ENCODE results near the gene MAD2L1BP.
"Not testable (repeated sequence)": the region's sequence is repeated elsewhere in the genome, so short reads cannot be mapped to it uniquely, and the experiment has no call there.

The MAD2L1BP gene, protein sequence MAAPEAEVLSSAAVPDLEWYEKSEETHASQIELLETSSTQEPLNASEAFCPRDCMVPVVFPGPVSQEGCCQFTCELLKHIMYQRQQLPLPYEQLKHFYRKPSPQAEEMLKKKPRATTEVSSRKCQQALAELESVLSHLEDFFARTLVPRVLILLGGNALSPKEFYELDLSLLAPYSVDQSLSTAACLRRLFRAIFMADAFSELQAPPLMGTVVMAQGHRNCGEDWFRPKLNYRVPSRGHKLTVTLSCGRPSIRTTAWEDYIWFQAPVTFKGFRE

DNA sequence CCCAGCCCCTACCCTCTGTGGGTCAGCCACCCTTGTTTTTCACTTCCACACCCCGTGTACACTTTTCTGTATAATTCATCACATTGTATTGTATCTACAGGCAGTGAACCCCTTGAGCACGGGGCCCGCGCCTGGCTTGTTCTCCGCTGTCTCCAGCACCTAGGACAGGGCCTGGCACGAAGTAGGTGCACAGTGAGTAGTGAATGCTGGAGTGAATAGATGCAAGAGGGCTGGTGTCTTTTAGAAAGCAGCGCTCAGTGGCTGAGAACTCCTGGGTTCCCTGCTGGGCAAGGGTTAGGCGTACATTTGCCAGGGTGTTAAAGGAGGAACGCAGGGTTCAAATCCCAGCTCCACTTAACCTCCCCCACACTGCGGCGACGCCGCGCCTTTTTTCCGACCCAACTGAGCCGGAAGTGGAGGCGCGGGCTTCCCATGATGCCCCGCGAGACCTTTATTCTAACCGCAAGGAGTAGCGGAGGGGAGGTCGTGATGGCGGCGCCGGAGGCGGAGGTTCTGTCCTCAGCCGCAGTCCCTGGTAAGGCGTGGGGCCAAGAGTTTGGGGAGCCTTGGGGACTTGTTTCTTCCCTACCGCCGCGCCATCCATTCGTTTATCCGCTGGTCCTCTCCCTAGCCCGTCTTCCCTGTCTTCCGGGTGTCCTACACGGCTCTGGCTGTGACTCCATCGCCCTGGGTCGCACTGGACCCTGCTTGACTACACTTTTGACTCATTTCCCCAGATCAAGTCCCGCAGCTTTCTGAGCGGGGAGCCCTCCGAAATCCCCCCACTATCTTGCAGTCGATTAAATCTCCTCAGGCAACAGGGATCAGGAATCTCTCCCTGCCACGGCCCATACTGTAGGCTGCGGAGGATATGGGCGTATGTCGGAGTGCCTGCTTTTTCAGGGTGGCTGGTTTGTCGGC lies at the start of gene MAD2L1BP:
Gene MAD2L1BP (plus strand): TSS at position 454 of the 921 bp plus-strand sequence. CDS start 36 bp downstream, at position 490.
- FAIRE-seq: no peak

DNA sequence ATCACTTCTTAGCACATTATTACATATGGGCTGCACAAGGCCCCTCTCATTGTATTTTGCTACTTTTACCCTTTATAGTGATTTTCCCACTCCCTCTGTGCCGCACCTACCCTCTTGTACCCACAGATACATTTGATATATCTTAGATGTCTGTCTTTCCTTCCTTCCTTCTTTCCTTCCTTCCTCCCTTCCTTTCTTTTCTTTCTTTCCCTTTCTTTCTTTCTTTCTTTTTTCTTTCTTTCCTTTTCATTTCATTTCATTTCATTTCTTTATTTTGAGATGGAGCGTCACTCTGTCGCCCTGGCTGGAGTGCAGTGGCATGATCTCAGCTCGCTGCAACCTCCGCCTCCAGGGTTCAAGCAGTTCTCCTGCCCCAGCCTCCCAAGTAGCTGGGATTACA lies 47.4 kb upstream of the MAD2L1BP start:
- FAIRE-seq: no peak

DNA sequence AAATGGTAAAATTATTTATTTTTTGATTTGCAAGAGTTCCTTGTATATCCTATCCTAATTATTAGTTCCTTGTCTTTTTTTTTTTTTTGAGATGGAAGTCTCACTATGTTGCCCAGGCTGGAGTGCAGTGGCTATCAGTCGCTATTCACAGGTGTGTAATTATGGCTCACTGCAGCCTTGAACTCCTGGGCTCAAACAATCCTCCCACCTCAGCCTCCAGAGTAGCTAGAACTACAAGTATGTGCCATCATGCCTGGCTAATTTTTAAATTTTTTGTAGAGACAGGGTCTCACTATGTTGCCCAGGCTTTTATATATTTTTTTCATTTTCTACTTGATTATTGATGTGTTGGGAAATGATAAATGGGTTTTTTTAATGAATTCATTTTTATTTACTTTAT lies 46.1 kb upstream of the MAD2L1BP start:
- FAIRE-seq: not testable (repeated sequence)

DNA sequence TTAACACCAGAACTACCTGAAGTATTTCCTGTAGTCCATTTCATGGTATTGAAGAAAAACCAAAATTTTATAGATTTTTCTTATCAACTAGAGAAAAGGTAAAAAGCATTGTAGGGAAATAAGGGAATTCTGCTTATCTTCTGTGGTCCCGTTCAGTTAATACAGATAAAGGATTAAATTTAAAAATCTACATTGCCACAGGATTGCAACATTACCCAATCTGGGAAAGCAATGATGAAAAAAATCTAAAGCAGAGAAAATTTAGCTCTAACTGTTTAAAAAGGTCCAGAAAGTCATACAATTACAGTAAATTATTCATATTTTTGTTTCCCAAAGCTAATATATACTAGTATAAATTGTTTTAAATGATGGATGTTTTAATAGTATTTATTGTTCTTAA lies 41.7 kb upstream of the MAD2L1BP start:
- no peak for FAIRE-seq

DNA sequence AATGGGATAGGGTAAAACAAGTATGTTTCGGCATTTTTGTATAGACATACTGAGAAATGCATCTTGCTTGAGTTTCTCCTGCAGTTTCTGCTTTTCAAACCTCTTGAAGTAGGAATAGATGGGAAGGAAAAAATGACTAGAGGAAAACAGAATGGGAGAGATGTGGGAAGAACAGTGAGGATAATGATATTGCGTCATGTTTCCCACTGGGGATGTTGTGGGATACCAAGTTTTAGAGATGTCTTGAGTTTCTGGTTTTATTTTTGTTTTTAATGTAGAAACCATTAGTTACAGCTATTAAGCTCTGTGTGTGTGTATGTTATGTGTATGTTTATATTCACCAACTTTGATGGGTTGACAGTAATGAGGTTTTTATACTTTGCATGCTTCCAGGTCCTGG lies 35.0 kb upstream of the MAD2L1BP start:
- FAIRE-seq: no peak

DNA sequence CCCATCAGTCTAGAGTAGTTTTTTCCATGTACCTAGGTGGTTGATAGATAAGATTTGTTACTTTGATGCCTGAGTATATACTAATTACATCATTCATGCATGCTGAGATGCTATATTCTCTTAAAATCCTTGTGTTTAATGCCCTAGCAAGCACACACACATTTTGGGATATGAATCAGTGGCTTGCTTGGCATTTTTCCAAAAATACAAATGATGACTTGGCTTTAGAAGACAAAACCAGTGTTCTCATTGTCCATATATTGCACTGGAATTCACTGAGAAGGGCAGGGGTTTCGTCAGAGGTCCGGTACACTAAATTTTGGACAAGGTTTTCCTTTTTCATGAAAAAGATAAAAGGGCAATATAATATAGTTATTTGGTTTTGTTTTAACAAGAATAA lies 31.5 kb upstream of the MAD2L1BP start:
- FAIRE-seq: no peak

DNA sequence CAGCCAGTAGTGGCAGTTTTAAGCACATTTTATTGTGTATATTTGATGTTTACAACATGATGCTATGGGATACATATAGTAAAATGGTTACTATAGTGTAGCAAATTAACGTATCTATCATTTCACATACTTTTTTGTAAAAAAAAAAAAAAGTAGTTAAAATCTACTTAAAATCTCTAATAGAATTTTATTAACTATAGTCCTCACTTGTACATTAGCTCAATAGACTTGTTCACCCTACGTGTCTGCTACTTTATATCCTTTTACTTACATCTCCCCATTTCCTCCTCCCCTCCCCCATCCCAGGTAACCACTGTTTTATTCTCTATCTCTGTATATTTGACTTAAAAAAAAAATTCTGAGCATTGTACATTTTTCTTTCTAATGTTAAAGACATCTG lies 29.6 kb upstream of the MAD2L1BP start:
- no peak for FAIRE-seq

DNA sequence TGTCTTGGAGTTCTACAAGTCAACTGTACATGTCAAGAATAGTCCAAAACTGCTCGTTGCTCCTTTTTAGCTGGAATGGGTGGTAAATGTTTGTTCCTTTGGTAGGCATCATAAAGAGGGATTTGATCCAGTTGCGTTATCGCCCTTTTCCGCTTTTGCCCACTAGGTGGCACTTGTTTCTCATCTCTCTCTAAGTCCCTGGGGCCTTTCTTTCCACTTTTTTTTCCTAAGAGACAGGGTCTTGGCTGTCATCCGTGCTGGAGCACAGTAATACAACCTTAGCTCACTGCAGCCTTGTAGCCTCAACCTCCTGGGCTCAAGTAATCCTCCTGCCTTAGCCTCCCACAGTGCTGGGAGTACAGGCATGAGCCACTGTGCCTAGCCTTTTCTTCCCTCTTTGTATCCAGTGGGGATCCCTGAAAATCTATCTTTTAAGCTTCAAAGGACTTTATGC lies 27.3 kb upstream of the MAD2L1BP start:
- peak; percentile 77 for FAIRE-seq

DNA sequence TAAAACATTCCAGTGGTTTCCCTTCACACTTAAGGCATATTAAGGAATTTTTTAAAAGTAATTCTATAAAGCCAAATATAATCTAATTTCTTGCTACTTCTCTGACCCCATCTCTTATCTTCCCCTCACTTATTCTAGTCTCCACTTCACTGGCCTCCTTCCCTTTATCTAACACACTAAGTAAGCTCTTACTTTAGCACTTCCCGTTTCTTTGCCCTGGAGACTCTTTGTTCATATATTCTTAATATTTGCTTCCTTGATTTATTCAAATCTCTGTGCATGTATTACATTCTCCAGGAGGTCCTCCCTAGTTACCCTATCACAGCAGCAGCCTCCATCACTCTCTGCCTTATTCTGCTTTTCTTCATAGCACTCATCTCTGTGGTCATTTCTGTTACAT lies 26.8 kb upstream of the MAD2L1BP start:
- no peak for FAIRE-seq

DNA sequence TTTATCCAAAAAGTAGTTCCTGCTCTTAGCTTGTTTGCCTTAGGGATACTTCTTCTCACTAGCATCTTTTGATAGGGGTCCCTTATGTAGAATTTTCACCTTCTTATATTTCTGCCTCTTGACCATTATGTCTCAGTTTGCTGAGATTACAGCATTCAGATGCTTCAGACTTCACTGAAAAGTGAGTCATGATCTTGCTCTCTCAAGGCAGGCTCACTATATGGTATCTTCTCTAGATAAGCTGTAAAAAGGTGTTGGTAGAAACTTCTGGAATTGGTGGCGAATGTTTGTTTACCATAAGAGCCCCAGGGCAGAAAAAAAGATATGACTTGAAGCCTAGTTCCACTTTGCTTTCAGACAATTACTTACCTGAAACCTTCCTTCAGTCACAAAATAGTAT lies 26.2 kb upstream of the MAD2L1BP start:
- no peak for FAIRE-seq

DNA sequence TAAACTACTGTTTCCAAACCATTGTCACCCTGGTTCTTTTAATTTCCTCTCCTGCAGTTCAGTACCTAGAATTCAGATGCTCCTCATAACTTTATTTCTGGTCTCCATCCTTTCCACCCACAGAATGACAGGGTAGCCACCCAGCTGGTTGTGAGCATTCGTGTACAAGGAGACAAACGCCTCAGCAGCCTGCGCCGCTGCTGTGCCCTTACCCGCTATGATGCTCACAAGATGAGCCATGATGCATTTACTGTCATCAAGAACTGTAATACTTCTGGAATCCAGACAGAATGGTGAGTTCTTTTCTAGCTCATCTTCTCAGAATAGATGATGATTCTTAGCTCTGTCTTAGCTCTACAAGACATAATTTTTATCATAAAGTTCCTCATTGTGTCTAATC lies 25.2 kb upstream of the MAD2L1BP start:
- no peak for FAIRE-seq

DNA sequence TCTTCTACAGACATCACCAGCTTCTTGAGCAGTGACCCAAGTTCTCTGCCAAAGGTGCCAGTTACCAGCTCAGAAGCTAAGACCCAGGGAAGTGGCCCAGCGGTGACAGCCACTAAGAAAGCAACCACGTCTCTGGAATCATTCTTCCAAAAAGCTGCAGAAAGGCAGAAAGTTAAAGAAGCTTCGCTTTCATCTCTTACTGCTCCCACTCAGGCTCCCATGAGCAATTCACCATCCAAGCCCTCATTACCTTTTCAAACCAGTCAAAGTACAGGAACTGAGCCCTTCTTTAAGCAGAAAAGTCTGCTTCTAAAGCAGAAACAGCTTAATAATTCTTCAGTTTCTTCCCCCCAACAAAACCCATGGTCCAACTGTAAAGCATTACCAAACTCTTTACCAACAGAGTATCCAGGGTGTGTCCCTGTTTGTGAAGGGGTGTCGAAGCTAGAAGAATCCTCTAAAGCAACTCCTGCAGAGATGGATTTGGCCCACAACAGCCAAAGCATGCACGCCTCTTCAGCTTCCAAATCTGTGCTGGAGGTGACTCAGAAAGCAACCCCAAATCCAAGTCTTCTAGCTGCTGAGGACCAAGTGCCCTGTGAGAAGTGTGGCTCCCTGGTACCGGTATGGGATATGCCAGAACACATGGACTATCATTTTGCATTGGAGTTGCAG lies 21.8 kb upstream of the MAD2L1BP start:
- FAIRE-seq: no peak

DNA sequence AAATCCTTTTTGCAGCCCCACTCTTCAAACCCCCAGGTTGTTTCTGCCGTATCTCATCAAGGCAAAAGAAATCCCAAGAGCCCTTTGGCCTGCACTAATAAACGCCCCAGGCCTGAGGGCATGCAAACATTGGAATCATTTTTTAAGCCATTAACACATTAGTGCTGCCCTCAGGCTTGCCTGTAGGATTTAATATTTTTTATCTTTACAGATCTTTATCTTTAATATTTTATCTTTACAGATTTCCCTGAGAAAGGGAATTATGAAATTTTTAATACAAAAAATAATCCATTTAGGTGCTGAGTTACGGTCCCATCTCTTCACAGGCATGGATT lies 21.3 kb upstream of the MAD2L1BP start:
- no peak for FAIRE-seq

DNA sequence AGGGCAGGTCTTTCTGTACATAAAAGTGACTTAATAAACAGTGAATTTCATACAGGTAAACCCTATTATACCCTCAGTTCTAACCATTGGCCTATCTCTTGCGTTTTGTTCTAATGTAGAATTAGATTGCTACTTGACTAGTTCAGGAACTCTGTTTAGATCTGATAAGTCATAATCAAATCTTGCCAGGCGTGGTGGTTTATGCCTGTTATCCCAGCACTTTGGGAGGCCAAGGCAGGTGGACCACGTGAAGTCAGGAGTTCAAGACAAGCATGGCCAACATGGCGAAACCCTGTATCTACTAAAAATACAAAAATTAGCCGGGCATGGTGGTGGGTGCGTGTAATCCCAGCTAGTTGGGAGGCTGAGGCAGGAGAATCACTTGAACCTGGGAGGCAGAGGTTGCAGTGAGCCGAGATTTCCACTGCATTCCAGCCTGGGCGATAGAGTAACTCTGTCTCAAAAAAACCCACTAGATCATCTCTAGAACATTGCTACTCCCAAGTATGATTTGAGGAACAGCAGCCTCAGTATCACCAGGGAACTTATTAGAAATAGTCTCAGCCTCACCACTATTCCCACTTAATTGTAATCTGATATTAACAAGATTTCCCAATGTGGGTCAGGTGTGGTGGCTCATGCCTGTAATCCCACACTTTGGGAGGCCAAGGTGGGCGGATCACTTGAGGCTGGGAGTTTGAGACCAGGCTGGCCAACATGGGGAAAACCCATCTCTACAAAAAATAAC lies 18.7 kb upstream of the MAD2L1BP start:
- no peak for FAIRE-seq

DNA sequence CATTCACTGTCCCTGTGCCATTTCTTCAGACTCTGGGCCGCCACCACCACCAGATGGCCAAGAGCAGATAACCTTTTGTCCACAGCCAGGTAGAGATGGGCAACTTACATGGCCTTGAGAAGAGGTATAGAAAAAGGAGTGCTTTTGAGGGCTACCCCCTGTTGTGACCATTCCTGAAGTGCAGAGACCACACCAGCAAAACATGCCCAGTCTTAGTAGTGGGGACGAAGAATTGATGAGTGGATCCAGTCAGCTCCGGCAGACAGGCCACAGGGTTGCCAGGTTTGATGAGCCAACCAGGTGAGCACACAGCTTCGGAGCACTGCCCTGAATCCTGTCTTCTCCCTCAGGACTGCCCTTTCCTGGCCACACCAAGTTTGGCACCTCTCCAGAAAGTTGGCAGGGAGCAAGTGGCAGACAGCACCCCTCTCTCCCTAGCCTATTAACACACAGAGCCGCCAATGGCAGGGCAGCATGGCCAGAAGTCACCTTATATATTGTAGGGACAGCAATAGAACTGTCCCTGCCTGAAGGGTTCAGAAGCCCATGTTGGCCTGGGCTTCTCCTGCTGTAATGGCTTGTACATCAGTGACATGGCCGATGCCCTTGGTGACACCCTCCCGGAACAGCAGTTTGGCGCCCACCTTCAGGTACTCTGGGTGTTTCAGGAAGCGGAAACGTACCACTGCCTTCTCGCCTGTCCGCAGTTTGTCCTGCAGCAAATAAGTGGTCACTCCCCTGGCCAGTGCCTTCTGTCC lies 14.4 kb upstream of the MAD2L1BP start:
- FAIRE-seq: no peak

DNA sequence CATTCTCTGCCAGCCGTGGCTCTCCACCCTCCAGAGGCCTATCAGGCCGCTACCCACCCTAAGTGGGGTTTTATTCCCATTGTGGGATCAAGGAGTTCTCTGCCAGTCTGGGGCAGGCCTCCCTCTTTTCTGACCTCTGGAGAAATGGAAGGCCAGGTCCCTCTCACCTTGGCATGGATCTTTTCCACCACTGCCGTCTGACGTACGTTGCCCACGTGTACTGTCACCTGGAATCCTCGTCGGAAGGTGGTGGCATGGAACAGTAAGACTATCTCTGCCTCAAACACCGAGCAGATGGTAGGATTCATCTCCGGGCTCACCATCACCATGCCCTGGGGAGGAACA lies 13.8 kb upstream of the MAD2L1BP start:
- FAIRE-seq: no peak

DNA sequence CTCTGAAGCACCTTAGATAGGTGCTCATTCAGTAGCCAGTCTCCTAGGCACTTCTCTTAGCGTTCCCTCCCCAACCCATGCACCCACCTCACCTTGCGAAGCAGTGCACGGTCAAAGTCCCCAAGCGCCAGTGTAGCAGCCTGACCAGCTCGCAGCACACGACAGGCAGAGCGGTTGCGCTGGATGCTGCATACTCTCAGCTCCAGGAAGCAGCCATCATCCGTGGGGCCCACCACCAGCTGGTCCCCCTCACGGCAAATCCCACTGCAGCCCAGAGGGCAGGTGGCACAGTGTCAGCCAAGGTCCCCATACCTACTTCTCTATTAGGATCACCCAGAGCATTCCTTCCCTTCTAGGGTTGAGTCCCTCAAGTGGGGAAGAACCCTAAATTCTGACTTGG lies 13.1 kb upstream of the MAD2L1BP start:
- FAIRE-seq: no peak

DNA sequence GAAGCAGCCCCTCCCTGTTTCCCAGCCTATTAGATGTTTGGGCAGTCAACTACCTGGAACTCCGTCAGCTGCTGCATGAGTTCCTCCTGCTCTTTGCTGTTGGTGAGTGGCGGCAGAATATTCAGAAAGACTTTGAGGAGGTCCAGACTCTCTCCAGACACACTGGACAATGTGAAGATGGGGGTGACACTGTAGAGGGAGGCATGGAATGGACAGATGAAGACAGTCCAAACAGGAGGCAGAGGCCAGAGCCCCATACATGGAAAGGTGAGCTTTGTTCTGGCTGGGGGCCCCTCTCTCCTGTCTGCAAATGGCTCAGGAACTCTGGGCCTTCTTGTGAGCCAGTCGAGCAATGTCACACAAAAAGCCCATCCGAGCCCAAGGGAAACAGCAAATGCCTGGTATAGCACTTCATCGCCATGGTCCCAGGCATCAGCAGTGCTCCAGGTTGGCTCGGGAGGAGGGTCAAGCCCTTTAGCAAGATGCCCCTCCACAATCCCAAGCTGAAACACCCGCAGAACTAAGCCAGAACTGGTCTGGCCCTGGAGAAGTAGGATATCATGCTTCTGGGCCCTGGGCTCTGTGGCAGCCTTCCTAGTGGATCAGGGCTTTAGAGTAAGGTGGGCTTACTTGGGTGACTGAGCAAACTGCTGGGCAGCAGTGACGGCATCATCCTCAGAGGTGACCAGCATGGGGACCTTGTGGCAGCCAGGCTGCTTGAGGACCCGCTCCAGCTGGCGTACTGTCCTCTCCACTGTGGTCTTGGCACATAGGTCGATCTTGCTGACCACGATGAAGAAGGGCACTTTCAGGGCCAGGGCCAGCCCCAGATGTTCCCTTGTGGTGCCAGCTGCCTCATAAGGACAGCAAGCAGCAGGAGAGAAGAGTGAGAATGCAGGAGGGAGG lies 11.5 kb upstream of the MAD2L1BP start:
- no peak for FAIRE-seq

DNA sequence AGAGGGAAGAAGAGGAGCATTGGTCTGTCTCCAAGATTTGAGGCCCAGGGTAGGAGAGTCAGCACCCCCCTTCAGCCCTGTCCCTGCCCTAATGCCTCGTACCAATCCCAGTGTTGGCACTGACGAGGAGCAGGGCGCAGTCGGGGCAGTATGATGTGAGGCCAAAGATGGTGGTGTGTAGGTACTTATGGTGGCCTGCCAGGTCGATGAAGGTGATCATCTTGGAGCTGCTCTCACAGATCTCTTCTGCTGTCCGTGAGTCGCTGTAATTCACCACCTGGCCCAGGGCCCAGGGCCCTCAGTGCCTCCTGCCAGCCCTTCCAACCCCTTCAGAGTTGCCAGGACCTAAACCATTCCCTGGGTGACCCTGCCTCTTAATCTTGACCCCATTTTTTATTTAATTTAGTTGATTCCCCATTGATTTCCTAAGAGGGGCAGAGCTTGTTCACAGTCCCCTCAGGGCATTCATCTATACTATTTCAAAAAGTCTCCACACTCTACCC lies 10.8 kb upstream of the MAD2L1BP start:
- no peak for FAIRE-seq

DNA sequence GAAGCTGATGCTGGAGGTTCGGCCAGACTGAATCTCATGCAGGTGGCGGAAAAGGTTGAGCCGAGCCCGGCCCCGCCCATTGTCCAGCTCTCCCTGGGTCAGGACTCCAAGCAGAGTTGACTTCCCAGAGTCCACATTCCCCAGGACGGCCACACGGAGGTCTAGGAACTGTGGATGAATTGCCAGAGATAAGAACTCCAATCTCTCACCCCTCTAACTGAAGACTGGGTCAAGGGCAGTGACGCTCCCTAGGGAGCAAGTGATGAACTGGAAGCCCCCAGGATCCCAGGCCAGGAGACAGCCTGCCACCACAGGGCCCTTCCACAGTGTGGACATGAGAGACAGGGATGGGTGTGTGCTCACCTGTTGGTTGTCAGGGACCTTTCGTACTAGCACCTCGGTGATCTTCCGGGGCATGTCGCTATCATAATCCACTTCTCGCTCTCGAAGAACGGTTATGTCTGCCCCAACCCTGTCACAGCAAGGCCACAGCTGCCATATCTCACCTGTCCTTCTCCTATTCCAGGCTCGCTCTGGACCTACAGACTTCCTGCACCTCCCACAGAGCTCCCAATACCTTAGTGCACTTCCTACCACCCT lies 10.1 kb upstream of the MAD2L1BP start:
- no peak for FAIRE-seq
